ENCODE results near the gene CALHM5.
A peak's percentile ranks its signal among the peaks of the same experiment; 100 is the strongest.

CALHM5 gene

GRCh38 chr6:116556065-116556464 is 44.6 kb downstream of the CALHM5 start:
- FAIRE-seq: no peak

DNA sequence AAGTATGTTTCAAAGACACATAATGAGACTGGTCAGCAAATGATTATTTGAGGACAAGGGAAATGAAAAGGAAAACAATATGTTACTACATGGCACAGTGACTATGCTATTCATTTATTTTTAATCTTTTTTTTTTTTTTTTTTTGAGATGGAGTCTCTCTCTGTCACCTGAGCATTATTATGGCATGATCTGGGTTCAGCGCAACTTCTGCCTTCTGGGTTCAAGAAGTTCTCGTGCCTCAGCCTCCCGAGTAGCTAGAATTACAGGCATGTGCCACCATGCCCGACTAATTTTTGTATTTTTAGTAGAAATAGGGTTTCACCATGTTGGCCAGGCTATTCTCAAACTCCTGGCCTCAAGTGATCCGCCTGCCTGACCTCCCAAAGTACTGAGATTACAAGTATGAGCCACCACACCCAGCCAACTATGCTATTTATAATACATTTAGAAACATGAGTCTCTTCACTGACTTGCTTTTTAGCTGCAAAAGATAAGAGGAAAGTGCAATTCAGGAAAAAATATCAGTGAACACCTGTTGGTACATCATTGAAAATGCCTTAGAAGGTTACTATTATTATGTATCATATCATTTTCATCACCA is 45.5 kb downstream of the CALHM5 start:
- no peak for FAIRE-seq

- peak; percentile 71 for FAIRE-seq
These were observed 46.5 kb downstream of the CALHM5 start for GRCh38 chr6:116557893-116558292.

- FAIRE-seq: no peak
These were observed 48.7 kb downstream of the CALHM5 start for GRCh38 chr6:116560130-116560529.

GRCh38 chr6:116561377-116562018 is 50.1 kb downstream of the CALHM5 start:
- peak; percentile 90 for FAIRE-seq

DNA sequence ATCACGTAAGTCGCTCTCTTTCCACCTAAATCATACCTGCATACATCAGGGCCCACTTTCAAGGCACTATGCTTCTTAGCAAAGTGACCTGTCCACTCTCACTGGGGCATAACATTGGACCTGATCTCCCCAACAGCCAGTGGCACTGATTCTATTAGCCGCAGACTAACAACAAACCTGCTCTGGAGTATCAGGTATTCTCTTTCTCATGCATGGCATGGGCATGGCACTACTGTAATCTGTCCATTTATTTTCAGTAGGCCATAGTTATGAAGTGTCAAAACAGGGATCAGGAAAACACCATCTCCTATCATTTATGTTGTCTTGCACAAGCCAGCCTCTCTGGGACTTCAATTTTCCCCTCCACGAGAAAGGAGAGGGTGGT is 50.6 kb downstream of the CALHM5 start:
- no peak for FAIRE-seq

- no peak for FAIRE-seq
These were observed 51.2 kb downstream of the CALHM5 start for GRCh38 chr6:116562614-116563013.

DNA sequence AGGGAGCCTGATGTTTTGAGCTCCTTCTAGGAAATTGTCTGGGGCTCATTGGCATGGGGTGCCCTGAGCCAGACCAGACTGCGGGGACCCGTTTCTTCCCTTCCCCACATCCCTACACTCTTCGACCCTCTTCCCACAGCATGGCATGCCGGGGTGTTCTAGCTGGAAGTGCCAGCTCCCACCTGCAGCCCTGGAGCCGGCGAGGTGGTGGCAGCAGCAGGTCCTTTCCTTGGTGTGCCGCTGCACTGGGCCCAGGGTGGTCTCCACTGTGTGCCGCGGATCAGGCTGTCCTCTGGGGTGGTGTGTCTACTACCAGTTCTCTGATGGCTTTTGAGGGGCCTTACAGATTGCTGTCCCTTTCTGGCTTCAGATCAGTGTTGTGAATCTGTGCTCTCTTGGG is 52.4 kb downstream of the CALHM5 start:
- FAIRE-seq: no peak

GRCh38 chr6:116564311-116564710 is 52.9 kb downstream of the CALHM5 start:
- no peak for FAIRE-seq

DNA sequence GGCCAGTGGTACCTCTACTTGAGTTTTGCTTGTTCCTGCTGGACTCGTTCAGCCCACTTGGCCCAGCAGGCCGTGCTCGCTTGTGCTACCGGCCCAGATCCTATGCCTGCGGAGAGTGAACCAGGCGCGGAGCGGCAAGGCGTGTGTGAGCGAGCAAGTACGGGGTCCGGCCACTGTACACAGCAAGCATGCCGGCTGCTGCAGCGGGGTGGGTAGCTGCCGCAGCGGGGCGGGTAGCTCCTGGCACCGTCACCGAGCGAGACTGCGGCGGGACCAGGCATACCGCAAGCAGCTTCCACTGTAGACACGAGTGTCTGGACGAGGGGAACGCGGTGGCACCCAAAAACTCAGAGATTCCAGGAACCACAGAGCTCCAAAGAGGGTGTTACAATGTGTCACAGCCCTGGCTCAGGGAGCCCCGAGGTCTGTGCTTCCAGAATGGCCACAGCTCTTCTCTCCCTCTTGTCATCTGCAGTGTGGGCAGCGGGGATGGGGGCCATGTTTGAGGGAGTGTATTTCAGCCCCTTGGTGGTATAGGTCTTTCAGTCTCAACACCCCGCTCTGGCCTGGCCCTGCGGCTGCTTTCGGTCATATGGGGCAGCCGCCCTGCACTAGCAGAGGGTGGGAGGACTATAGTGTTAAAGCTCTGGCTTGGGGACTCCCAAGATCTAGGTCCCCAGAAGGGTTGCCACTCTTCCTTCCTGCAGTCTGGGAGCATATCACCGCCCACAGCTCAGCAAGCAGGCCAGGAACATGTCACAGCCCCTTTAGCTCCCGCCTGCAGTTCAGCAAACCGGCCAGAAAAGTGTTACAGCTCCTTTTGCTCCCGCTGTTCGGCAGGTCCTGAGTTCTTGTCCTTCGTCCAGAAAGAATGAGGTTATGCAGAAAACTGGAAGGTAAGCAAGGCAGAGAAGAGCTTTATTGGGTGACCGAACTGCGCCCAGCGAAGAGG is 53.8 kb downstream of the CALHM5 start:
- FAIRE-seq: no peak

DNA sequence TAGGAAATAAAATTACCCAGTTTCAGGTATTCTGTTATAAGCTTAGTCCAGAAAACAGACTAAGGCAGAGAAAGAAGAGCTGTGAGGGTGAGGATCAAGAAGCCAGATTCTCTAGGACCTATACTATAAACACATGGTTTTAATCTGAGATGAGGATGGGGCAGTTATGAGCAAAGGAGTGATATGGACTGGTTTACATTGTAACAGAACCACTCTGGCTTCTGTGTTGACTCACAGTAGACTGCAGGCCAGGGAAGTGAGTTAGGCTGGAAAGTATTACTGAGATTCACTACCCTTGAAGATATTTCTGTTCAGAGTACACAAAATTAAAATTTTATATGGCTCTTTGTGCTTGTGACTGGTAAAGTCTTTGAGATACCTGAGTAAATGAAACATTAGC is 56.7 kb downstream of the CALHM5 start:
- FAIRE-seq: no peak

GRCh38 chr6:116568821-116569755 is 57.6 kb downstream of the CALHM5 start:
- no peak for FAIRE-seq

DNA sequence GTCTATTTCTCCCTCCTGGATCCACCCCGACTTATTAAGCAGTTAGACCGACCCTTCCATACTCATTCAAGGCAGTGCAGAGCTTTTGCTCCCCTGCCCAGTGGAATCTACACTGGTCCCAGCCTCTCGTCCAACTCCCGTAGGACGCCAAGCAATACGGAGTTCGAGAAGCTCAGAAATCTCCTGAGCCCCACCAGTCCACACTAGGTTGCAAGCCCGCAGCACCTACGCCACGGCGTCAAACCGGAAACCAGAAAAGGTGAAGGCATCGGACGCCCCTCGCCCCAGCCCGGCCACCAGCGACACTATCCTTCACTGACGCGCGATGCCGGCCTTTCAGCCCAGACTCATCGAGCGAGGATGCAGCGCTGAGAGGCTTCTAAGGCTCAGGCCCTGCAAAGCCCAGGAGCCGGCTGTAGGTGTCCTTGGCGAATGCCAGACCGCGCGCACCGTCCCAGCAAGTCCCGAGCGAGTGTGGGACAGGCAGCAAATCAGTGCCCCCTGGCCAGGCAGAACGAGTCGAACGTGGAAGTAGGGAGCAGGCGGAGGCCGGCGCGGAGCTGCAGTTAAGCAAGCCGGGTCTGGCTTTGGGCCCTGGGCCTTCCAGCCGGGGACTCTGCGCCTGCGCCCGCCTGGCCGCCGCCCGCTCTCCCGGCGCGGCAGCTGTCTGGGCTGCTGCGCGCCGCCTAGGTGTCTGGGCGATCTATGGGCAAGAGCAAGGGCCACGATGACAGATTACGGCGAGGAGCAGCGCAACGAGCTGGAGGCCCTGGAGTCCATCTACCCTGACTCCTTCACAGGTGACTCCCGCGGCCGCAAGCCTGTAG is 59.6 kb downstream of the CALHM5 start, which contains the start of gene RWDD1:
Gene RWDD1 (plus strand): TSS at position 649 of the 827 bp plus-strand sequence. CDS start 79 bp downstream, at position 728.
- no peak for FAIRE-seq

DNA sequence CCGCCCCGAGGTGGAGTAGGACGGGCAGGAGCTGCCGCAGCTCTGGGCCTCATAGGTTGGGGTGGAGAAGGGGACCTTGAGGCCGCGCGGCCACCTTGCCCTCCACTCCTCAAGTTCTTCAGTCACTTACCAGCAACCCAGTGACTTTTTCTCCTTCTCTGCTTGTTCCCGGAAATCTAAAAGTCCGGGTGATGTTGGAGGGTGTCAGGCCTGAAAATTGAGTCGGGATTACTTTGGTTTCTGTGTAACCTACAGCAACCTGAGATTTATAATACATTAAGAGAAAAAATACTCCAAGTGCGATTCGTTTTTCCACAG is 60.2 kb downstream of the CALHM5 start:
- FAIRE-seq: no peak

GRCh38 chr6:116572162-116572561 is 60.7 kb downstream of the CALHM5 start:
- no peak for FAIRE-seq

All from islet of Langerhans (tissue), 1 donor.